GM20000 (cell line): Measurements from ENCODE around the gene CALML5.

ENCODE experiments used
- DNase-seq: peaks from one replicate; pipeline ENCODE4 v3.0.0; 2012; ENCODE audit warnings: low spot score
- CTCF ChIP-seq: IDR thresholded peaks from 2 replicates; pipeline ENCODE4 v1.5.1; 2012; ENCODE audit warnings: mild to moderate bottlenecking, control low read depth; ENCODE audit errors: extremely low read depth, missing control alignments

The CALML5 gene

GRCh38 chr10:5458425-5458824, 40.9 kb downstream of the CALML5 start:
- DNase-seq, result no peak
- TF ChIP-seq CTCF, result no peak

- DNase-seq, result no peak
- TF ChIP-seq CTCF, result no peak
Observed at GRCh38 chr10:5457741-5458140, 41.6 kb downstream of the CALML5 start.

GRCh38 chr10:5456563-5456962, 42.8 kb downstream of the CALML5 start:
- TF ChIP-seq CTCF, result no peak
- no peak for DNase-seq

- TF ChIP-seq CTCF, result no peak
- DNase-seq, result no peak
Observed at GRCh38 chr10:5453749-5454489, 45.5 kb downstream of the CALML5 start.

GRCh38 chr10:5450605-5451384, 48.6 kb downstream of the CALML5 start:
- no peak for TF ChIP-seq CTCF
- no peak for DNase-seq

- DNase-seq, result no peak
- TF ChIP-seq CTCF, result no peak
Observed at GRCh38 chr10:5449823-5450222, 49.5 kb downstream of the CALML5 start.

- no peak for DNase-seq
- no peak for TF ChIP-seq CTCF
Observed at GRCh38 chr10:5449227-5449626, 50.1 kb downstream of the CALML5 start.
